SU-DHL-6 (cell line): ENCODE results near the gene CDC42EP4.
"Not testable (repeated sequence)": the region's sequence is repeated elsewhere in the genome, so short reads cannot be mapped to it uniquely, and the experiment has no call there.

Experiments
- H2AFZ ChIP-seq: fragments of 200-600 bp; sonication (generic); 2 replicates; pipeline ENCODE4 v1.6.1; 2014; ENCODE audit warnings: low read depth, mild to moderate bottlenecking, moderate library complexity, mixed read lengths, antibody characterized with exemption, low read length; ENCODE audit not compliant: severe bottlenecking
- H3F3A ChIP-seq: fragments of 200-600 bp; shearing (Covaris generic); 2 replicates; pipeline ENCODE4 v1.6.0; 2016; ENCODE audit warnings: antibody characterized with exemption, mild to moderate bottlenecking; ENCODE audit not compliant: insufficient read depth
- H3K27ac ChIP-seq: fragments of 200-600 bp; sonication (generic); 2 replicates; pipeline ENCODE4 v1.5.1; 2016; ENCODE audit warnings: low read depth, mild to moderate bottlenecking, low read length, moderate library complexity, mixed read lengths
- H3K27me3 ChIP-seq: fragments of 200-600 bp; sonication (generic), shearing (Covaris generic); 2 replicates; pipeline ENCODE4 v1.6.0; 2014; ENCODE audit warnings: mild to moderate bottlenecking, low read length
- H3K36me3 ChIP-seq: fragments of 200-600 bp; sonication (generic); 2 replicates; pipeline ENCODE4 v1.6.1; 2014; ENCODE audit warnings: mild to moderate bottlenecking, low read length, mixed read lengths
- H3K4me2 ChIP-seq: fragments of 300-600, 200-600 bp; shearing (Covaris generic), sonication (generic); 2 replicates; pipeline ENCODE4 v1.6.0; 2014; ENCODE audit warnings: low read length, low read depth, mild to moderate bottlenecking; ENCODE audit not compliant: poor library complexity, severe bottlenecking
- H3K4me3 ChIP-seq: fragments of 200-600 bp; sonication (generic); 2 replicates; pipeline ENCODE4 v1.5.1; 2014; ENCODE audit warnings: antibody characterized with exemption, low read length, mild to moderate bottlenecking, mixed read lengths; ENCODE audit not compliant: insufficient read depth, poor library complexity, severe bottlenecking
- H3K79me2 ChIP-seq: fragments of 200-600 bp; sonication (generic); 2 replicates; pipeline ENCODE4 v1.6.1; 2014; ENCODE audit warnings: mild to moderate bottlenecking, low read length, moderate library complexity; ENCODE audit not compliant: insufficient read depth
- H3K9ac ChIP-seq: fragments of 200-600 bp; sonication (generic); 2 replicates; pipeline ENCODE4 v1.7.0; 2014; ENCODE audit warnings: mild to moderate bottlenecking, low read length
- H3K9me2 ChIP-seq: fragments of 200-600 bp; sonication (generic); replicated peaks from 2 replicates; pipeline ENCODE4 v1.6.1; 2014; ENCODE audit warnings: low read length; ENCODE audit not compliant: insufficient read depth
- H3K9me3 ChIP-seq: fragments of 200-600 bp; sonication (generic); 2 replicates; pipeline ENCODE4 v1.6.1; 2014; ENCODE audit warnings: low read length, mixed read lengths; ENCODE audit not compliant: insufficient read depth
- H4K20me1 ChIP-seq: fragments of 200-600 bp; sonication (generic); 2 replicates; pipeline ENCODE4 v1.6.1; 2014; ENCODE audit warnings: low read depth, mild to moderate bottlenecking, antibody characterized with exemption, low read length, moderate library complexity, mixed read lengths
- CTCF ChIP-seq: fragments of 200-600 bp; sonication (generic); IDR thresholded peaks from one replicate; pipeline ENCODE4 v1.5.1; 2017; ENCODE audit warnings: antibody characterized with exemption, mild to moderate bottlenecking, low read length, moderate library complexity; ENCODE audit not compliant: insufficient read depth, poor library complexity, severe bottlenecking
- EZH2phosphoT487 ChIP-seq: fragments of 200-600 bp; sonication (generic), shearing (Covaris generic); conservative IDR thresholded peaks from 2 replicates; pipeline ENCODE4 v1.6.1; 2018; ENCODE audit warnings: mild to moderate bottlenecking, antibody characterized with exemption, low read length, moderate library complexity, mixed read lengths

Gene CDC42EP4

GRCh38 chr17:73267648-73268537 is 43.9 kb downstream of the CDC42EP4 start:
- Histone ChIP-seq H3K79me2 (no peaks in the 10 kb centered on the region), H3K9ac (no peak overlapping the region), H2AFZ (no peak overlapping the region)

GRCh38 chr17:73266796-73267195 is 45.0 kb downstream of the CDC42EP4 start:
- no peaks in the 10 kb centered on the region for H3K9me3 ChIP-seq
- H3K27me3 ChIP-seq: no peaks in the 10 kb centered on the region
- no peak overlapping the region for H2AFZ ChIP-seq
- H3K9me2 ChIP-seq: no peaks in the 10 kb centered on the region
- TF ChIP-seq EZH2phosphoT487: no peak
- no peak for TF ChIP-seq CTCF
- no peaks in the 10 kb centered on the region for H3K79me2 ChIP-seq
- no peak overlapping the region for H3K4me2 ChIP-seq
- H3K9ac ChIP-seq: no peak overlapping the region
- no peak overlapping the region for H3K27ac ChIP-seq
- H3K4me3 ChIP-seq: no peak overlapping the region
- no peaks in the 10 kb centered on the region for H4K20me1 ChIP-seq
- no peaks in the 10 kb centered on the region for H3K36me3 ChIP-seq
- no peaks in the 10 kb centered on the region for H3F3A ChIP-seq

More at GRCh38 chr17:73267648-73268537, 43.9 kb downstream of the CDC42EP4 start:
- H3K27me3 ChIP-seq: no peaks in the 10 kb centered on the region
- H3K9me2 ChIP-seq: no peaks in the 10 kb centered on the region
- H3K36me3 ChIP-seq: no peaks in the 10 kb centered on the region
- H3K9me3 ChIP-seq: no peaks in the 10 kb centered on the region
- H3K4me3 ChIP-seq: no peak overlapping the region
- TF ChIP-seq CTCF: no peak
- TF ChIP-seq EZH2phosphoT487: no peak
- H3F3A ChIP-seq: no peaks in the 10 kb centered on the region
- no peaks in the 10 kb centered on the region for H4K20me1 ChIP-seq
- H3K27ac ChIP-seq: no peak overlapping the region
- no peak overlapping the region for H3K4me2 ChIP-seq

GRCh38 chr17:73265646-73266640 is 45.9 kb downstream of the CDC42EP4 start:
- H3K9me2 ChIP-seq: no peaks in the 10 kb centered on the region
- no peak overlapping the region for H3K4me3 ChIP-seq
- H3K27me3 ChIP-seq: no peaks in the 10 kb centered on the region

GRCh38 chr17:73264448-73264847 is 47.4 kb downstream of the CDC42EP4 start:
- not testable (repeated sequence) for H3K4me2 ChIP-seq, H3K79me2 ChIP-seq

More at GRCh38 chr17:73265646-73266640, 45.9 kb downstream of the CDC42EP4 start:
- H4K20me1 ChIP-seq: no peaks in the 10 kb centered on the region
- no peak overlapping the region for H3K4me2 ChIP-seq
- H3K27ac ChIP-seq: no peak overlapping the region
- no peak for TF ChIP-seq CTCF
- TF ChIP-seq EZH2phosphoT487: no peak
- no peaks in the 10 kb centered on the region for H3K79me2 ChIP-seq
- H3K9me3 ChIP-seq: no peaks in the 10 kb centered on the region
- no peaks in the 10 kb centered on the region for H3K36me3 ChIP-seq
- H2AFZ ChIP-seq: no peak overlapping the region
- no peak overlapping the region for H3K9ac ChIP-seq
- no peaks in the 10 kb centered on the region for H3F3A ChIP-seq

More at GRCh38 chr17:73264448-73264847, 47.4 kb downstream of the CDC42EP4 start:
- not testable (repeated sequence) for H3F3A ChIP-seq, H3K9me3 ChIP-seq, H3K9ac ChIP-seq, H4K20me1 ChIP-seq, H3K36me3 ChIP-seq, H3K27ac ChIP-seq, H2AFZ ChIP-seq, H3K4me3 ChIP-seq, H3K27me3 ChIP-seq, H3K9me2 ChIP-seq
